Loucy (cell line): Measurements from ENCODE around the gene CPPED1.
"Not testable (repeated sequence)": the region's sequence is repeated elsewhere in the genome, so short reads cannot be mapped to it uniquely, and the experiment has no call there.

Experiments used
- H2AFZ ChIP-seq: fragments of 200-600 bp; sonication (generic); 2 replicates; pipeline ENCODE4 v1.6.0; 2016; ENCODE audit warnings: antibody characterized with exemption, mild to moderate bottlenecking, low read length, moderate library complexity
- H3F3A ChIP-seq: fragments of 200-600 bp; 2 replicates; pipeline ENCODE4 v1.6.0; 2016; ENCODE audit warnings: antibody characterized with exemption, low read depth, mild to moderate bottlenecking
- H3K27me3 ChIP-seq: fragments of 200-600 bp; sonication (generic); 2 replicates; pipeline ENCODE4 v1.6.1; 2014; ENCODE audit warnings: low read length, mild to moderate bottlenecking; ENCODE audit not compliant: insufficient read depth, poor library complexity, severe bottlenecking
- H3K36me3 ChIP-seq: fragments of 200-600 bp; sonication (generic); 2 replicates; pipeline ENCODE4 v1.6.1; 2016; ENCODE audit warnings: low read length; ENCODE audit not compliant: insufficient read depth
- H3K4me1 ChIP-seq: fragments of 200-600 bp; sonication (generic); 2 replicates; pipeline ENCODE4 v1.5.1; 2014; ENCODE audit warnings: low read length, mild to moderate bottlenecking; ENCODE audit not compliant: insufficient read depth, poor library complexity, severe bottlenecking
- H3K4me2 ChIP-seq: fragments of 200-600 bp; sonication (generic); 2 replicates; pipeline ENCODE4 v1.6.0; 2014; ENCODE audit warnings: antibody characterized with exemption, low read length, low read depth, mild to moderate bottlenecking; ENCODE audit not compliant: poor library complexity, severe bottlenecking
- H3K4me3 ChIP-seq: fragments of 200-600 bp; sonication (generic); 2 replicates; pipeline ENCODE4 v1.5.1; 2014; ENCODE audit warnings: low read length, mild to moderate bottlenecking, mixed read lengths; ENCODE audit not compliant: poor library complexity, severe bottlenecking
- H3K79me2 ChIP-seq: fragments of 200-600 bp; sonication (generic); 2 replicates; pipeline ENCODE4 v1.6.1; 2014; ENCODE audit warnings: low read length; ENCODE audit not compliant: insufficient read depth
- H3K9ac ChIP-seq: fragments of 200-600 bp; sonication (generic); 2 replicates; pipeline ENCODE4 v1.6.0; 2014; ENCODE audit warnings: mild to moderate bottlenecking, low read depth, low read length, moderate library complexity; ENCODE audit not compliant: poor library complexity, severe bottlenecking
- H3K9me2 ChIP-seq: fragments of 200-600 bp; sonication (generic); replicated peaks from 2 replicates; pipeline ENCODE4 v1.6.1; 2016; ENCODE audit warnings: low read depth, low read length, mixed read lengths
- H3K9me3 ChIP-seq: fragments of 200-600 bp; sonication (generic); 2 replicates; pipeline ENCODE4 v1.6.1; 2014; ENCODE audit warnings: mild to moderate bottlenecking, antibody characterized with exemption, low read length, low read depth; ENCODE audit not compliant: insufficient read depth
- H4K20me1 ChIP-seq: fragments of 200-600 bp; sonication (generic); 2 replicates; pipeline ENCODE4 v1.6.0; 2014; ENCODE audit warnings: antibody characterized with exemption, low read length, mild to moderate bottlenecking; ENCODE audit not compliant: insufficient read depth, poor library complexity, severe bottlenecking
- CTCF ChIP-seq: fragments of 200-600 bp; sonication (generic); conservative IDR thresholded peaks from 2 replicates; pipeline ENCODE4 v1.5.1; 2014; ENCODE audit warnings: mild to moderate bottlenecking, antibody characterized with exemption, low read length
- EZH2phosphoT487 ChIP-seq: fragments of 200-600 bp; IDR thresholded peaks from 2 replicates; pipeline ENCODE4 v1.6.1; 2018; ENCODE audit warnings: antibody characterized with exemption, mild to moderate bottlenecking, moderate library complexity, borderline replicate concordance

CPPED1 gene

GRCh38 chr16:12826559-12826958 is 22.9 kb upstream of the CPPED1 start:
- Histone ChIP-seq H4K20me1 (no peaks in the 10 kb centered on the region), H3K79me2 (no peaks in the 10 kb centered on the region), H2AFZ (no peak overlapping the region), H3K9me2 (no peaks in the 10 kb centered on the region), H3K9me3 (no peaks in the 10 kb centered on the region), H3F3A (no peaks in the 10 kb centered on the region), H3K4me1 (no peaks in the 10 kb centered on the region), H3K4me3 (no peak overlapping the region), H3K4me2 (no peak overlapping the region), H3K9ac (no peak overlapping the region), H3K27me3 (no peaks in the 10 kb centered on the region), H3K36me3 (no peaks in the 10 kb centered on the region)
- no peak for TF ChIP-seq CTCF

- no peaks in the 10 kb centered on the region for H4K20me1 ChIP-seq
- no peaks in the 10 kb centered on the region for H3K79me2 ChIP-seq
- H3K9me3 ChIP-seq, result no peaks in the 10 kb centered on the region
- no peak overlapping the region for H3K4me2 ChIP-seq
- H3K36me3 ChIP-seq, result no peaks in the 10 kb centered on the region
- H3K27me3 ChIP-seq, result no peaks in the 10 kb centered on the region
- no peaks in the 10 kb centered on the region for H3K4me1 ChIP-seq
- no peak overlapping the region for H3K9ac ChIP-seq
- H3K9me2 ChIP-seq, result no peaks in the 10 kb centered on the region
- no peak overlapping the region for H2AFZ ChIP-seq
- H3K4me3 ChIP-seq, result no peak overlapping the region
- H3F3A ChIP-seq, result no peaks in the 10 kb centered on the region
- TF ChIP-seq CTCF (peak; percentile 63), EZH2phosphoT487 (no peak)
Measured at GRCh38 chr16:12819126-12820117, 15.7 kb upstream of the CPPED1 start.

GRCh38 chr16:12818326-12818725 is 14.6 kb upstream of the CPPED1 start:
- Histone ChIP-seq H3K36me3 (no peaks in the 10 kb centered on the region), H3K79me2 (no peaks in the 10 kb centered on the region)

GRCh38 chr16:12816791-12817214 is 13.1 kb upstream of the CPPED1 start:
- H3K9me3 ChIP-seq, H3K4me2 ChIP-seq, H3K79me2 ChIP-seq, H3K36me3 ChIP-seq, H3K9ac ChIP-seq, H3K4me1 ChIP-seq, H3K4me3 ChIP-seq, H3F3A ChIP-seq, H2AFZ ChIP-seq, H4K20me1 ChIP-seq, H3K27me3 ChIP-seq, H3K9me2 ChIP-seq: not testable (repeated sequence)

More at GRCh38 chr16:12818326-12818725, 14.6 kb upstream of the CPPED1 start:
- no peak for TF ChIP-seq CTCF
- TF ChIP-seq EZH2phosphoT487, result no peak
- H2AFZ ChIP-seq, result no peak overlapping the region
- no peak overlapping the region for H3K4me2 ChIP-seq
- no peaks in the 10 kb centered on the region for H3K4me1 ChIP-seq
- H3K4me3 ChIP-seq, result no peak overlapping the region
- H3K9me2 ChIP-seq, result no peaks in the 10 kb centered on the region
- H3K9me3 ChIP-seq, result no peaks in the 10 kb centered on the region
- H3K27me3 ChIP-seq, result no peaks in the 10 kb centered on the region
- no peaks in the 10 kb centered on the region for H3F3A ChIP-seq
- no peaks in the 10 kb centered on the region for H4K20me1 ChIP-seq
- H3K9ac ChIP-seq, result no peak overlapping the region
